ENCODE data around the gene RAC3. TPM values are rescaled to one million over a fixed set of nuclear protein-coding genes. Genes with fewer than 3 reads are reported as not detected.
A peak's percentile ranks its signal among the peaks of the same experiment; 100 is the strongest.

The RAC3 gene
- total RNA-seq, 1 donor from 2014 or later, result 7.4 TPM

GRCh38 chr17:82076785-82077591 is 45.5 kb downstream of the RAC3 start:
- peak; percentile 28 for DNase-seq

GRCh38 chr17:82077617-82078358 is 46.3 kb downstream of the RAC3 start:
- DNase-seq, result peak; percentile 26

GRCh38 chr17:82078433-82078832 is 47.0 kb downstream of the RAC3 start:
- no peak for DNase-seq

GRCh38 chr17:82079001-82079677 is 47.7 kb downstream of the RAC3 start:
- no peak for DNase-seq

- no peak for DNase-seq
Measured at GRCh38 chr17:82080048-82080788, 48.7 kb downstream of the RAC3 start.

GRCh38 chr17:82080789-82081464 is 49.4 kb downstream of the RAC3 start:
- no peak for DNase-seq

- no peak for DNase-seq
Measured at GRCh38 chr17:82081546-82081945, 50.1 kb downstream of the RAC3 start.

GRCh38 chr17:82081966-82082365 is 50.5 kb downstream of the RAC3 start:
- DNase-seq, result no peak

GRCh38 chr17:82082456-82082855 is 51.0 kb downstream of the RAC3 start:
- no peak for DNase-seq

GRCh38 chr17:82083009-82083408 is 51.5 kb downstream of the RAC3 start:
- no peak for DNase-seq

Other genes starting within 250 kb of the RAC3 start
- not detected for gene GCGR, start 227.5 kb upstream of the RAC3 start, total RNA-seq
- 111 TPM for gene MCRIP1, start 198.4 kb upstream of the RAC3 start, total RNA-seq
- gene PPP1R27, start 196.6 kb upstream of the RAC3 start, total RNA-seq, result 11.9 TPM
- gene P4HB, start 171.1 kb upstream of the RAC3 start, total RNA-seq, result 389 TPM
- 78.2 TPM for gene ARHGDIA, start 160.3 kb upstream of the RAC3 start, total RNA-seq
- gene ALYREF, start 140.1 kb upstream of the RAC3 start, total RNA-seq, result 80.6 TPM
- gene ANAPC11, start 140.0 kb upstream of the RAC3 start, total RNA-seq, result 144 TPM
- 1.0 TPM for gene NPB, start 129.4 kb upstream of the RAC3 start, total RNA-seq
- 10.5 TPM for gene PCYT2, start 120.3 kb upstream of the RAC3 start, total RNA-seq
- gene SIRT7, start 113.5 kb upstream of the RAC3 start, total RNA-seq, result 9.1 TPM
- gene MAFG, start 103.9 kb upstream of the RAC3 start, total RNA-seq, result 15.3 TPM
- gene PYCR1, start 94.4 kb upstream of the RAC3 start, total RNA-seq, result 60.1 TPM
- 51.9 TPM for gene MYADML2, start 84.4 kb upstream of the RAC3 start, total RNA-seq
- 1.9 TPM for gene NOTUM, start 70.5 kb upstream of the RAC3 start, total RNA-seq
- gene ASPSCR1, start 54.0 kb upstream of the RAC3 start, total RNA-seq, result 21.7 TPM
- 31.2 TPM for gene CENPX, start 8.8 kb upstream of the RAC3 start, total RNA-seq
- 8.5 TPM for gene LRRC45, start 8.4 kb upstream of the RAC3 start, total RNA-seq
- gene DCXR, start 6.0 kb downstream of the RAC3 start, total RNA-seq, result 36.7 TPM
- gene RFNG, start 20.1 kb downstream of the RAC3 start, total RNA-seq, result 35.7 TPM
- 70.5 TPM for gene GPS1, start 20.2 kb downstream of the RAC3 start, total RNA-seq
- gene DUS1L, start 34.1 kb downstream of the RAC3 start, total RNA-seq, result 45.1 TPM
- gene FASN, start 66.6 kb downstream of the RAC3 start, total RNA-seq, result 33.8 TPM
- 24.7 TPM for gene CCDC57, start 181.2 kb downstream of the RAC3 start, total RNA-seq
- gene SLC16A3, start 197.4 kb downstream of the RAC3 start, total RNA-seq, result 142 TPM
- 72.8 TPM for gene CSNK1D, start 242.0 kb downstream of the RAC3 start, total RNA-seq

Data from tongue (tissue), 2 donors.